Smooth muscle cell (in vitro differentiated cells): ENCODE data around the gene VWA7. TPM values are rescaled to one million over a fixed set of nuclear protein-coding genes. Genes with fewer than 3 reads are reported as not detected.

Experiments used
- DNase-seq: peaks from one replicate; lab custom pipeline; 2025; ENCODE audit not compliant: unreplicated experiment; lab: John Stamatoyannopoulos, UW
- H2AFZ ChIP-seq: fragments of 200-600 bp; sonication (generic); 2 replicates; pipeline ENCODE4 v1.6.0; 2016; ENCODE audit warnings: antibody characterized with exemption, low read depth, mild to moderate bottlenecking
- H3F3A ChIP-seq: fragments of 200-600 bp; sonication (generic); 2 replicates; pipeline ENCODE4 v1.6.0; 2017; ENCODE audit warnings: antibody characterized with exemption, low read depth
- H3K27ac ChIP-seq: fragments of 200-600 bp; sonication (generic); 2 replicates; pipeline ENCODE4 v1.5.1; 2016; ENCODE audit warnings: low read depth, mild to moderate bottlenecking
- H3K27me3 ChIP-seq: fragments of 200-600 bp; sonication (generic); 2 replicates; pipeline ENCODE4 v1.6.1; 2016; ENCODE audit warnings: low read depth, mild to moderate bottlenecking
- H3K36me3 ChIP-seq: fragments of 200-600 bp; sonication (generic); 2 replicates; pipeline ENCODE4 v1.5.1; 2016; ENCODE audit warnings: low read depth
- H3K4me1 ChIP-seq: fragments of 200-600 bp; sonication (generic); 2 replicates; pipeline ENCODE4 v1.5.1; 2016; ENCODE audit warnings: low read depth
- H3K4me2 ChIP-seq: fragments of 200-600 bp; sonication (generic); 2 replicates; pipeline ENCODE4 v1.6.0; 2016; ENCODE audit warnings: mild to moderate bottlenecking
- H3K4me3 ChIP-seq: fragments of 200-600 bp; sonication (generic); 2 replicates; pipeline ENCODE4 v1.5.1; 2016; ENCODE audit warnings: mild to moderate bottlenecking
- H3K79me2 ChIP-seq: fragments of 200-600 bp; sonication (generic); 2 replicates; pipeline ENCODE4 v1.6.0; 2016; ENCODE audit warnings: low read depth, mild to moderate bottlenecking
- H3K9ac ChIP-seq: fragments of 200-600 bp; sonication (generic); 2 replicates; pipeline ENCODE4 v1.6.0; 2016; ENCODE audit warnings: low read depth
- H3K9me3 ChIP-seq: fragments of 200-600 bp; sonication (generic); replicated peaks from 2 replicates; pipeline ENCODE4 v1.5.1; 2016; ENCODE audit warnings: low read depth
- H4K20me1 ChIP-seq: fragments of 200-600 bp; sonication (generic); 2 replicates; pipeline ENCODE4 v1.6.0; 2016; ENCODE audit warnings: low read depth
- WGBS: methylation state at CpG from one replicate; pipeline ENCODE4 v1.1.7; 2016; ENCODE audit warnings: low lambda C conversion rate; 5-methylcytosine and 5-hydroxymethylcytosine counted together
- polyA plus RNA-seq: library from polyadenylated mRNA; unstranded; fragments of >200 nt; fragmentation: Nextera tagmentation; extraction: Ambion mirVana; gene quantifications from 2 replicates; pipeline ENCODE4 v1.2.1, GENCODE V29; 2016
- small RNA-seq: library from RNA; depleted of rRNA; stranded (forward); fragments of <200 nt; gene quantifications from one replicate; pipeline ENCODE3, GENCODE V24; 2014
- total RNA-seq: library from RNA; depleted of rRNA; stranded (reverse); fragments of >200 nt; gene quantifications from 2 replicates; pipeline ENCODE4 v1.2.3, GENCODE V29; 2014
- TF ChIP-seq, protein P1 (sequence below): fragments of 200-600 bp; sonication (generic); IDR thresholded peaks from 2 replicates; pipeline ENCODE4 v1.5.1; 2017; ENCODE audit warnings: borderline replicate concordance, mild to moderate bottlenecking, antibody characterized with exemption; ENCODE audit not compliant: insufficient read depth, poor library complexity, severe bottlenecking

VWA7 gene
- total and polyA plus RNA-seq, 2 experiments from 2014 or later: 0.08 to 0.58 TPM

DNA sequence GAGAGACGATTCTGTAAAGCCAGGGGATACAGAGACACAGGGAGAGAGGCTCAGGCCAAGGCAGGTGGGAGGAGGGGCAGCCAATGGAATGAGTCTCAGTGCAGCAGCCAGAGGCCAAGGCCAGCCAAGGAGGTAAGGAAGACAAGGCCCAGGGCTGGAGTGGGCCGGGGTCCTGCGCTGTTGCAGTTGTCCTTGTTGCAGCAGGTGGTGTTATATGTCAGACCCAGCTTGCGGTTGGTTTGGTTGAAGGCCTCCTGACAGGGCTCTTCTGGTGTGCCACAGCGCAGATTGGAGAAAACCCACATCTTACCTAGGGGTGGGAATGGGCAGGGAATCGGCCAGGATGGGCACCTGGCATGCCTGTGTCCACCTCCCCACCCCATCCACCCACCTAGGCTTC is 58.1 kb downstream of the VWA7 start:
- H3K27me3 ChIP-seq: no peaks in the 10 kb centered on the region
- no peak overlapping the region for H2AFZ ChIP-seq
- no peaks in the 10 kb centered on the region for H3K79me2 ChIP-seq
- H3F3A ChIP-seq: no peaks in the 10 kb centered on the region
- H3K9me3 ChIP-seq: no peaks in the 10 kb centered on the region
- H4K20me1 ChIP-seq: no peaks in the 10 kb centered on the region
- no peaks in the 10 kb centered on the region for H3K36me3 ChIP-seq
- no peak overlapping the region for H3K4me2 ChIP-seq
- peak overlapping the region; percentile 37 for H3K27ac ChIP-seq
- DNase-seq: no peak
- H3K4me3 ChIP-seq: no peak overlapping the region
- TF ChIP-seq, protein P1, sequence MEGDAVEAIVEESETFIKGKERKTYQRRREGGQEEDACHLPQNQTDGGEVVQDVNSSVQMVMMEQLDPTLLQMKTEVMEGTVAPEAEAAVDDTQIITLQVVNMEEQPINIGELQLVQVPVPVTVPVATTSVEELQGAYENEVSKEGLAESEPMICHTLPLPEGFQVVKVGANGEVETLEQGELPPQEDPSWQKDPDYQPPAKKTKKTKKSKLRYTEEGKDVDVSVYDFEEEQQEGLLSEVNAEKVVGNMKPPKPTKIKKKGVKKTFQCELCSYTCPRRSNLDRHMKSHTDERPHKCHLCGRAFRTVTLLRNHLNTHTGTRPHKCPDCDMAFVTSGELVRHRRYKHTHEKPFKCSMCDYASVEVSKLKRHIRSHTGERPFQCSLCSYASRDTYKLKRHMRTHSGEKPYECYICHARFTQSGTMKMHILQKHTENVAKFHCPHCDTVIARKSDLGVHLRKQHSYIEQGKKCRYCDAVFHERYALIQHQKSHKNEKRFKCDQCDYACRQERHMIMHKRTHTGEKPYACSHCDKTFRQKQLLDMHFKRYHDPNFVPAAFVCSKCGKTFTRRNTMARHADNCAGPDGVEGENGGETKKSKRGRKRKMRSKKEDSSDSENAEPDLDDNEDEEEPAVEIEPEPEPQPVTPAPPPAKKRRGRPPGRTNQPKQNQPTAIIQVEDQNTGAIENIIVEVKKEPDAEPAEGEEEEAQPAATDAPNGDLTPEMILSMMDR: no peak
- H3K4me1 ChIP-seq: peaks cover 11% of the 10 kb centered on the region
- H3K9ac ChIP-seq: no peak overlapping the region
- 94% methylated on average over 6 of the region's 6 CpGs for WGBS

DNA sequence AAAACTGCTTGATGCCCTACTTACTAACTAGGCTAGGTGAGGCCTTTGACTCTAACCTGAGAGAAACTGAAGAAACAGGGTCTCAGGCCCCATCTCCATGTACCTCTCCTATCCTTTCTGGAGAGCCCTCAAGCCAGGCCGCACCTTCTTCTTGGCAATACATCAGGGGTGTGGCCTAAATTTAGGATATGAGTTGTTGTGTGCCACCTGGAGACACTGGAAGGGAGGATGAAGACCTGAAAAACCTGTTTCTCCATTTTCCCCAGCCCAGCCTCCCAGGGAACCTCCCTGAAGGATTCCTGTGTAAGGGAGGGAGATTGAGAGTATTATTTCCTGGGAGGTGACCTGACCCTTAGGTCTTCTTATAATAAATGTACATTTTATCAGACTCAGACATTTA is 58.9 kb downstream of the VWA7 start:
- no peak for DNase-seq
- no peak overlapping the region for H3K9ac ChIP-seq
- H2AFZ ChIP-seq: no peak overlapping the region
- 93% methylated on average over 1 of the region's 1 CpG for WGBS
- H3K4me1 ChIP-seq: peaks cover 18% of the 10 kb centered on the region
- H4K20me1 ChIP-seq: no peaks in the 10 kb centered on the region
- no peak overlapping the region for H3K4me2 ChIP-seq
- TF ChIP-seq, protein P1: no peak
- H3K4me3 ChIP-seq: no peak overlapping the region
- no peaks in the 10 kb centered on the region for H3K27me3 ChIP-seq
- peak overlapping the region; percentile 37 for H3K27ac ChIP-seq
- no peaks in the 10 kb centered on the region for H3K79me2 ChIP-seq
- no peaks in the 10 kb centered on the region for H3K9me3 ChIP-seq
- no peaks in the 10 kb centered on the region for H3F3A ChIP-seq
- no peaks in the 10 kb centered on the region for H3K36me3 ChIP-seq

DNA sequence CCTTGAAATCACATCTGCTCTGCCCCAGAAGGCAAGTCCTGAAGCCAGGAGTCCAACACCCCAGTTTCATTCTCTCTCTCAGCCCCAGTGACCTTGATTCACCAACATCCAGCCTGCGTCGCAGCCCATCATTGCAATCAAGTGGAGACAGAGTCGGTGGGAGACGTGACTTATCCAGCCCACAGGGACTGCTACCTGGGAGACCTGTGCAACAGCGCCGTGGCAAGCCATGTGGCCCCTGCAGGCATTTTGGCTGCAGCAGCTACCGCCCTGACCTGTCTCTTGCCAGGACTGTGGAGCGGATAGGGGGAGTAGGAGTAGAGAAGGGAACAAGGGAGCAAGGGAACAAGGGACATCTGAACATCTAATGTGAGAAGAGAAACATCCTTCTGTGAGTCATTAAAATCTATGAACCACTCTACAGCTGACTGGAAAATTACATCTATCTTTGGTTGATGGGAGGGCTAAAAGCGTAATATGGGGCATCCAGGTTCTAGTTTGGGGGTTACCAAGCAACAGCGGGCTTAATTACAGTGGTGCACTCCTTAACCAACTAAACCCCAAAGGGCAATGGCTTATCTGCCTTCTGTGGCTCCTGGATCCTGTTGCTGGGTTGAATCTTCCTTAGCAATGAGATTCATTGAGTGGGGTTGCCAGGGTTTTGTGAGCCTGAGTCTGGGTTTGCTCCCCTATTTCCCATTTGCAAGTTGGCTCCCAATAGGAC is 59.5 kb downstream of the VWA7 start:
- peak overlapping the region; percentile 37 for H3K27ac ChIP-seq
- no peaks in the 10 kb centered on the region for H3K27me3 ChIP-seq
- no peaks in the 10 kb centered on the region for H4K20me1 ChIP-seq
- H2AFZ ChIP-seq: no peak overlapping the region
- 57% methylated on average over 10 of the region's 10 CpGs for WGBS
- TF ChIP-seq, protein P1: no peak
- H3K9me3 ChIP-seq: no peaks in the 10 kb centered on the region
- H3K36me3 ChIP-seq: no peaks in the 10 kb centered on the region
- H3K4me2 ChIP-seq: no peak overlapping the region
- peaks cover 21% of the 10 kb centered on the region for H3K4me1 ChIP-seq
- H3F3A ChIP-seq: no peaks in the 10 kb centered on the region
- H3K4me3 ChIP-seq: no peak overlapping the region
- H3K9ac ChIP-seq: no peak overlapping the region
- DNase-seq: no peak
- H3K79me2 ChIP-seq: no peaks in the 10 kb centered on the region

Small RNA genes within 50 kb of the gene (small RNA-seq; reads per million reads assigned to genes)
- gene MSH5-SAPCD1 (not detected), gene RF00019 (not detected), gene RNU6-850P (0.11 reads per million), gene SAPCD1 (0.08 reads per million)

Other genes with a start within 250 kb of the VWA7 start
Only the 30 nearest of the 43 such genes appear.
- gene AIF1, start 162.1 kb downstream of the VWA7 start, total RNA-seq: not detected in 2 replicates
- not detected in 2 replicates for gene AIF1, start 162.1 kb downstream of the VWA7 start, polyA plus RNA-seq
- gene PRRC2A, start 156.6 kb downstream of the VWA7 start, total RNA-seq: 44.7 and 47.6 TPM in 2 replicates
- 58.0 and 75.3 TPM in 2 replicates for gene PRRC2A, start 156.6 kb downstream of the VWA7 start, polyA plus RNA-seq
- gene BAG6, start 124.7 kb downstream of the VWA7 start, total RNA-seq: 75.9 and 123 TPM in 2 replicates
- 74.8 and 85.8 TPM in 2 replicates for gene BAG6, start 124.7 kb downstream of the VWA7 start, polyA plus RNA-seq
- 2.3 and 2.7 TPM in 2 replicates for gene APOM, start 121.4 kb downstream of the VWA7 start, total RNA-seq
- gene APOM, start 121.4 kb downstream of the VWA7 start, polyA plus RNA-seq: 1.1 and 2.7 TPM in 2 replicates
- 7.1 and 8.9 TPM in 2 replicates for gene C6orf47, start 116.5 kb downstream of the VWA7 start, total RNA-seq
- gene C6orf47, start 116.5 kb downstream of the VWA7 start, polyA plus RNA-seq: 15.5 and 20.1 TPM in 2 replicates
- gene GPANK1, start 112.3 kb downstream of the VWA7 start, total RNA-seq: 12.5 and 17.2 TPM in 2 replicates
- 19.6 and 20.1 TPM in 2 replicates for gene GPANK1, start 112.3 kb downstream of the VWA7 start, polyA plus RNA-seq
- gene CSNK2B, start 111.2 kb downstream of the VWA7 start, total RNA-seq: 228 and 313 TPM in 2 replicates
- 195 and 226 TPM in 2 replicates for gene CSNK2B, start 111.2 kb downstream of the VWA7 start, polyA plus RNA-seq
- 1.5 and 7.5 TPM in 2 replicates for gene LY6G5B, start 107.4 kb downstream of the VWA7 start, total RNA-seq
- 5.6 and 16.2 TPM in 2 replicates for gene LY6G5B, start 107.4 kb downstream of the VWA7 start, polyA plus RNA-seq
- gene LY6G5C, start 96.3 kb downstream of the VWA7 start, total RNA-seq: 0.18 and 0.67 TPM in 2 replicates
- 3.8 and 5.2 TPM in 2 replicates for gene LY6G5C, start 96.3 kb downstream of the VWA7 start, polyA plus RNA-seq
- 24.9 and 32.8 TPM in 2 replicates for gene ABHD16A, start 74.0 kb downstream of the VWA7 start, total RNA-seq
- gene ABHD16A, start 74.0 kb downstream of the VWA7 start, polyA plus RNA-seq: 39.9 and 40.5 TPM in 2 replicates
- not detected in 2 replicates for gene LY6G6F, start 70.5 kb downstream of the VWA7 start, total RNA-seq
- not detected in 2 replicates for gene LY6G6F, start 70.5 kb downstream of the VWA7 start, polyA plus RNA-seq
- gene LY6G6D, start 62.0 kb downstream of the VWA7 start, total RNA-seq: not detected in 2 replicates
- gene LY6G6D, start 62.0 kb downstream of the VWA7 start, polyA plus RNA-seq: not detected in 2 replicates
- gene LY6G6C, start 55.6 kb downstream of the VWA7 start, total RNA-seq: 3.8 and 5.2 TPM in 2 replicates
- 3.9 and 7.2 TPM in 2 replicates for gene LY6G6C, start 55.6 kb downstream of the VWA7 start, polyA plus RNA-seq
- 0.09 TPM in 1 of 2 replicates, not detected in the other for gene MPIG6B, start 54.0 kb downstream of the VWA7 start, total RNA-seq
- gene MPIG6B, start 54.0 kb downstream of the VWA7 start, polyA plus RNA-seq: 1.1 TPM in 1 of 2 replicates, not detected in the other
- 62.9 and 104 TPM in 2 replicates for gene DDAH2, start 48.0 kb downstream of the VWA7 start, total RNA-seq
- gene DDAH2, start 48.0 kb downstream of the VWA7 start, polyA plus RNA-seq: 122 and 134 TPM in 2 replicates
- 373 and 417 TPM in 2 replicates for gene CLIC1, start 40.8 kb downstream of the VWA7 start, total RNA-seq
- 610 and 628 TPM in 2 replicates for gene CLIC1, start 40.8 kb downstream of the VWA7 start, polyA plus RNA-seq
- gene MSH5, start 37.3 kb downstream of the VWA7 start, total RNA-seq: 10.6 and 15.4 TPM in 2 replicates
- gene MSH5, start 37.3 kb downstream of the VWA7 start, polyA plus RNA-seq: 4.7 and 10.5 TPM in 2 replicates
- not detected in 2 replicates for gene SAPCD1, start 14.7 kb downstream of the VWA7 start, total RNA-seq
- 1.4 and 1.8 TPM in 2 replicates for gene SAPCD1, start 14.7 kb downstream of the VWA7 start, polyA plus RNA-seq
- gene VARS1, start 18.4 kb upstream of the VWA7 start, total RNA-seq: 31.9 and 60.8 TPM in 2 replicates
- 76.9 and 80.8 TPM in 2 replicates for gene VARS1, start 18.4 kb upstream of the VWA7 start, polyA plus RNA-seq
- 62.0 and 91.2 TPM in 2 replicates for gene LSM2, start 29.6 kb upstream of the VWA7 start, total RNA-seq
- gene LSM2, start 29.6 kb upstream of the VWA7 start, polyA plus RNA-seq: 73.6 and 81.6 TPM in 2 replicates
- 0.63 and 0.94 TPM in 2 replicates for gene HSPA1L, start 38.0 kb upstream of the VWA7 start, total RNA-seq
- gene HSPA1L, start 38.0 kb upstream of the VWA7 start, polyA plus RNA-seq: 0.19 and 1.0 TPM in 2 replicates
- 52.6 and 59.5 TPM in 2 replicates for gene HSPA1A, start 38.2 kb upstream of the VWA7 start, total RNA-seq
- gene HSPA1A, start 38.2 kb upstream of the VWA7 start, polyA plus RNA-seq: 61.2 and 71.6 TPM in 2 replicates
- 33.6 and 43.1 TPM in 2 replicates for gene HSPA1B, start 50.4 kb upstream of the VWA7 start, total RNA-seq
- 30.7 and 36.7 TPM in 2 replicates for gene HSPA1B, start 50.4 kb upstream of the VWA7 start, polyA plus RNA-seq
- gene NEU1, start 85.5 kb upstream of the VWA7 start, total RNA-seq: 40.0 and 47.5 TPM in 2 replicates
- 52.1 and 52.7 TPM in 2 replicates for gene NEU1, start 85.5 kb upstream of the VWA7 start, polyA plus RNA-seq
- 0.72 and 0.85 TPM in 2 replicates for gene SLC44A4, start 101.7 kb upstream of the VWA7 start, total RNA-seq
- gene SLC44A4, start 101.7 kb upstream of the VWA7 start, polyA plus RNA-seq: 0.30 and 0.52 TPM in 2 replicates
- 17.4 and 17.6 TPM in 2 replicates for gene EHMT2, start 120.4 kb upstream of the VWA7 start, total RNA-seq
- gene EHMT2, start 120.4 kb upstream of the VWA7 start, polyA plus RNA-seq: 33.9 and 38.9 TPM in 2 replicates
- gene ZBTB12, start 124.8 kb upstream of the VWA7 start, total RNA-seq: 0.04 and 0.54 TPM in 2 replicates
- 0.39 TPM in 1 of 2 replicates, not detected in the other for gene ZBTB12, start 124.8 kb upstream of the VWA7 start, polyA plus RNA-seq
- gene C2, start 150.4 kb upstream of the VWA7 start, total RNA-seq: 0.27 TPM in 1 of 2 replicates, not detected in the other
- gene C2, start 150.4 kb upstream of the VWA7 start, polyA plus RNA-seq: 0.37 TPM in 2 replicates
- gene CFB, start 168.8 kb upstream of the VWA7 start, total RNA-seq: not detected in 2 replicates
- gene CFB, start 168.8 kb upstream of the VWA7 start, polyA plus RNA-seq: 2.3 and 4.1 TPM in 2 replicates
- gene NELFE, start 181.6 kb upstream of the VWA7 start, total RNA-seq: 78.6 and 91.5 TPM in 2 replicates
- gene NELFE, start 181.6 kb upstream of the VWA7 start, polyA plus RNA-seq: 125 and 134 TPM in 2 replicates